CD4-positive, alpha-beta memory T cell (primary cell): ENCODE data around the gene NUP210. TPM values are rescaled to one million over a fixed set of nuclear protein-coding genes. Genes with fewer than 3 reads are reported as not detected.

Experiments used
- CTCF ChIA-PET: fragments of 350-600 bp; sonication (Branson Sonifier 250); formaldehyde crosslinking; loops from one replicate; lab custom pipeline; 2021; ENCODE audit warnings: inconsistent platforms; ENCODE audit not compliant: partially characterized antibody; lab: Charles Lee
- POLR2A ChIA-PET: fragments of 350-600 bp; sonication (Branson Sonifier 250); formaldehyde crosslinking; loops from one replicate; lab custom pipeline; 2021; ENCODE audit not compliant: partially characterized antibody; lab: Charles Lee
- DNase-seq, 5 donors: peaks; one replicate each; pipeline versions ENCODE4 v3.0.0 to v3.0.0-alpha.2; 2020 to 2022; ENCODE audit warnings: mixed read lengths in 1 of 5
- H3K27ac ChIP-seq: one replicate; pipeline ENCODE4 v1.7.0; 2013; ENCODE audit warnings: low read depth, low read length
- H3K27me3 ChIP-seq: 2 replicates; pipeline ENCODE4 v1.7.0; 2013; ENCODE audit warnings: mild to moderate bottlenecking, low read length, moderate library complexity; ENCODE audit not compliant: insufficient read depth
- H3K36me3 ChIP-seq: 2 replicates; pipeline ENCODE4 v1.7.0; 2013; ENCODE audit warnings: mild to moderate bottlenecking, low read length, moderate library complexity; ENCODE audit not compliant: insufficient read depth
- H3K4me1 ChIP-seq: 2 replicates; pipeline ENCODE4 v1.7.0; 2013; ENCODE audit warnings: mild to moderate bottlenecking, low read length, moderate library complexity; ENCODE audit not compliant: insufficient read depth
- H3K4me3 ChIP-seq, 2 donors: one replicate each; pipeline ENCODE4 v1.7.0; 2013; ENCODE audit warnings: low read length in 2 of 2, mild to moderate bottlenecking in 1 of 2
- H3K9me3 ChIP-seq, 2 donors: one replicate each; pipeline ENCODE4 v1.7.0; 2013; ENCODE audit warnings: low read length in 2 of 2, control low read depth in 1 of 2; ENCODE audit not compliant: control insufficient read depth in 1 of 2
- H3K27ac Mint-ChIP-seq, 7 donors: one replicate each; pipeline ENCODE4 v1.8.0; 2020 to 2021; ENCODE audit warnings: mixed read lengths in 7 of 7, mild to moderate bottlenecking in 6 of 7, inconsistent platforms in 3 of 7, moderate library complexity in 3 of 7
- H3K27me3 Mint-ChIP-seq, 2 donors: one replicate each; pipeline ENCODE4 v1.8.0; 2020 to 2021; ENCODE audit warnings: mixed read lengths in 2 of 2
- H3K36me3 Mint-ChIP-seq, 2 donors: one replicate each; pipeline ENCODE4 v1.8.0; 2020 to 2021; ENCODE audit warnings: mixed read lengths in 2 of 2, inconsistent platforms in 1 of 2, mild to moderate bottlenecking in 1 of 2
- H3K4me1 Mint-ChIP-seq, 4 donors: one replicate each; pipeline ENCODE4 v1.8.0; 2020 to 2021; ENCODE audit warnings: mixed read lengths in 4 of 4, mild to moderate bottlenecking in 1 of 4
- H3K4me3 Mint-ChIP-seq, 8 donors: one replicate each; pipeline ENCODE4 v1.8.0; 2020 to 2021; ENCODE audit warnings: mixed read lengths in 8 of 8, mild to moderate bottlenecking in 7 of 8, moderate library complexity in 6 of 8, inconsistent platforms in 3 of 8
- H3K9me3 Mint-ChIP-seq, 8 donors: one replicate each; pipeline ENCODE4 v1.8.0; 2020 to 2021; ENCODE audit warnings: mixed read lengths in 8 of 8, mild to moderate bottlenecking in 5 of 8, inconsistent platforms in 3 of 8, moderate library complexity in 1 of 8
- intact Hi-C: fragments of 100-400 bp; cut with micrococcal nuclease; formaldehyde crosslinking; loops from one replicate; pipeline ENCODE4 v1.15.1; 2023
- polyA plus RNA-seq, 2 donors: library from polyadenylated mRNA; unstranded; fragments of 300-500 nt; fragmentation: Illumina TruSeq; gene quantifications; one replicate each; pipeline ENCODE4 v1.2.3, GENCODE V29; 2021
- total RNA-seq, 2 experiments: library from RNA; stranded (reverse); gene quantifications; one replicate each; pipeline ENCODE4 v1.2.3, GENCODE V29; 2021

Gene NUP210
- total and polyA plus RNA-seq, 4 experiments from 2014 or later: 20.5 to 149 (median 110) TPM

DNA sequence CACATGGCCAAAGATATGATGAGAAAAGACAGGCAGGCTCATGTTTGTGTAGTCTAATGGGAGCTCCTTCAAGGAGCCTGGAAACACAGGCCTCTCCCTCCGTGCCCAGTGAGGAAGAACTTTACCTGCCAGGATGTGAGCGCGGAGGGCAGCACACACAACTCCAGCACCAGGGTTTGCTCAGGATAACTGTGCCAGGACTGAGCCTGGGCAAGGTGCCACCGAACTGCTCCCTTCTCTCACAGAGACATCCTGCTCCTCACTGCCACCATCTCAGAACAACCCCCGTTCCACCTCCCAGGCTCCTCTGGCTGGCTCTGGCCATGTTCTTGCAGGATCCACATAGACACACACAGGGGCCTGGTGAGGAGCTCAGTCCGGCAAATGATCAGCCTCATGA lies 87.4 kb downstream of the NUP210 start:
- Histone ChIP-seq H3K27me3 (no peaks in the 10 kb centered on the region), H3K27ac (no peak overlapping the region), H3K9me3 (no peaks in the 10 kb centered on the region), H3K36me3 (peaks cover 98% of the 10 kb centered on the region), H3K4me3 (no peak overlapping the region), H3K4me1 (peaks cover 4% of the 10 kb centered on the region)
- intact Hi-C loops: no loop called here
- no peaks in the 10 kb centered on the region for H3K27me3 Mint-ChIP-seq
- no peak overlapping the region for H3K4me3 Mint-ChIP-seq
- no peak for DNase-seq
- CTCF ChIA-PET: interaction anchor here (0.6 to 3.0 kb wide), 6 partner anchors 11 to 241 kb away, joined by 4 to 15 read pairs (median 5); no protein-coding TSS in a partner anchor
- POLR2A ChIA-PET: no interaction called here
- peaks cover 60 to 86% of the 10 kb centered on the region in 2 donors for H3K36me3 Mint-ChIP-seq
- no peaks in the 10 kb centered on the region for H3K9me3 Mint-ChIP-seq
- peak overlapping the region in 4 of 7 donors; percentile 70 to 84 (median 77) for H3K27ac Mint-ChIP-seq
- H3K4me1 Mint-ChIP-seq: peaks cover 3 to 11% (median 6%) of the 10 kb centered on the region in 4 donors

DNA sequence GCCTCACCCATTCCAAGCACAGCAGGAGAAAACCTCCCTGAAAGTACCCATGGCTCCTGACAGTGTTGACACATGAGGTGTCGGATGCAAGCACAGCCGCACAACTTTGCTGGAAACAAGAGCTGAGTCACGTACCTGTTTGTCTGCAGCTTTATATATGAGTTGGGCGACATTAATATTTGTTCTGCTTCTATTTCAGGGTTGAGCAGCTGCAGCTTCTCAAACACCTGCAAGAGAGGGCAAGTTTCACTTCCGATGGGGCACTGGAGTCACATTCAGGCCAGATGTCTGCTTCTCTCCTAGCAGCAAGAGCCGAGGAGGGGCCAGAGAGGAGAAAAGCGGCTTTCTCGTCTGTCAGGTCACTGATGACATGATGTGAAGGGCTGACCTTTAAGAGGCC lies 88.0 kb downstream of the NUP210 start:
- H3K4me3 ChIP-seq: no peak overlapping the region
- H3K27ac Mint-ChIP-seq: peak overlapping the region in 6 of 7 donors; percentile 64 to 87 (median 81)
- CTCF ChIA-PET: interaction anchor here (0.6 to 3.0 kb wide), 7 partner anchors 11 to 240 kb away, joined by 3 to 15 read pairs (median 5); no protein-coding TSS in a partner anchor

DNA sequence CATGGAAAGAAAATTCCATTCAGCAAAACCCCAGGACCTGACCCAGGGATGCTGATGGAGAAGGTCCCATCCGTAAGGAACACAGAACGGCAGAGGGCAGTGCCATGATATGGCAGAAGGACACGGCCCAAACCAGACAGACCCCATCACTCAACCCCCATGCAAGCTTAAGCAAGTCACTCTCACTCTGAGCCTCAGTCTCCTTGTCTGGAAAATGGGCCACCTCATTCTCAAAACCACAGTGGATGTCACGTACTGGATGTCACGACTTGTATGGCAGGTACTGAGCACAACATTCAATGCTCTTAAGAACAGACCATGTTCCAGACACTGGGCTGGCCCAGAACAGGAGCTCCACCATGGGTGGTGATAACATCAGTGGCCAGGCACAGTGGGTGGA lies 90.4 kb downstream of the NUP210 start:
- H3K27me3 Mint-ChIP-seq: no peaks in the 10 kb centered on the region
- CTCF ChIA-PET: interaction anchor here (1.1 to 1.6 kb wide), 2 partner anchors 123 to 129 kb away, joined by 3 read pairs; no protein-coding TSS in a partner anchor

More for the DNA sequence above, 88.0 kb downstream of the NUP210 start:
- Histone ChIP-seq H3K36me3 (peaks cover 98% of the 10 kb centered on the region), H3K4me1 (peaks cover 4% of the 10 kb centered on the region), H3K27ac (no peak overlapping the region), H3K27me3 (no peaks in the 10 kb centered on the region), H3K9me3 (no peaks in the 10 kb centered on the region)
- intact Hi-C loops: no loop called here
- peaks cover 2 to 8% (median 4%) of the 10 kb centered on the region in 4 donors for H3K4me1 Mint-ChIP-seq
- peak in 1 of 5 donors; percentile 7 for DNase-seq
- no peaks in the 10 kb centered on the region for H3K9me3 Mint-ChIP-seq
- no peaks in the 10 kb centered on the region for H3K27me3 Mint-ChIP-seq
- POLR2A ChIA-PET: no interaction called here
- H3K36me3 Mint-ChIP-seq: peaks cover 57 to 87% of the 10 kb centered on the region in 2 donors
- no peak overlapping the region for H3K4me3 Mint-ChIP-seq

DNA sequence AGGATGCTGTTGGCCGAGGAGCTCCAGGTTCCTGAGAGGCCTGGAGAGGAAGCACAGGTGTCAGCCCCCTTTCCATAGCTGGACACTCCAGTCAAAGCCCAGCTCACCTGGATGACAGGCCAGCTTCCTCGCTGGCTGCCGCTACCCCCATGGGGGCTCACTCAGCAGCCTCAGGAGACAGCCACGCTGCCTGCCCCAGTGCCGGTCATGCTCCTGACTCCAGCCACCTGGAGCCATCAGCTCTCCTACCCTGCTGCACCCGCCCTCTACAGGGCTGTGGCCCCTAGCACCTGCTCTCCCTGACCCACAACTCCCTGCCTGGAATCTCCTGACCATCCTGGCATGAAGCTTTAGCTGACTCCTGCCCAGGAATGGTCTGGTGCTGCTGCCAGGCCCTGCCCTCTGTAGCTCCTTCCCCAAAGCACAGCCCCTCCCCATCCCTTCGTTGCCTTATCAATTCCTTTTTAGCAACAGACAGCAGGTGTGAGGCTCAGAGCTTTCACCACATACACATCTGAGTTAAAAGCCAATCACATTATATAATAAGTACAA lies 94.2 kb downstream of the NUP210 start:
- H3K27ac Mint-ChIP-seq: peak overlapping the region in 3 of 7 donors; percentile 35 to 68 (median 57)
- Histone ChIP-seq H3K4me3 (no peak overlapping the region), H3K36me3 (peaks cover 99% of the 10 kb centered on the region), H3K27ac (no peak overlapping the region), H3K27me3 (no peaks in the 10 kb centered on the region), H3K9me3 (no peaks in the 10 kb centered on the region), H3K4me1 (no peaks in the 10 kb centered on the region)
- no peaks in the 10 kb centered on the region for H3K9me3 Mint-ChIP-seq
- intact Hi-C loops: no loop called here
- no peaks in the 10 kb centered on the region for H3K27me3 Mint-ChIP-seq
- CTCF ChIA-PET: interaction anchor here (1.7 kb wide), 1 partner anchor 21 kb away, joined by 5 read pairs; no protein-coding TSS in a partner anchor
- peaks cover 47 to 87% of the 10 kb centered on the region in 2 donors for H3K36me3 Mint-ChIP-seq
- no peak overlapping the region for H3K4me3 Mint-ChIP-seq
- H3K4me1 Mint-ChIP-seq: no peaks in the 10 kb centered on the region
- POLR2A ChIA-PET: interaction anchor here (1.1 to 1.8 kb wide), 2 partner anchors 20 to 126 kb away, joined by 3 to 6 read pairs; no protein-coding TSS in a partner anchor
- DNase-seq: no peak

More for the DNA sequence above, 90.4 kb downstream of the NUP210 start:
- intact Hi-C loops: no loop called here
- peak overlapping the region in 1 of 7 donors; percentile 23 for H3K27ac Mint-ChIP-seq
- H3K9me3 Mint-ChIP-seq: no peaks in the 10 kb centered on the region
- H3K27me3 ChIP-seq: no peaks in the 10 kb centered on the region
- no peak overlapping the region for H3K4me3 ChIP-seq
- peaks cover 60 to 92% of the 10 kb centered on the region in 2 donors for H3K36me3 Mint-ChIP-seq
- DNase-seq: no peak
- POLR2A ChIA-PET: interaction anchor here (0.8 kb wide), 1 partner anchor 150 kb away, joined by 3 read pairs; no protein-coding TSS in a partner anchor
- no peaks in the 10 kb centered on the region for H3K4me1 ChIP-seq
- H3K36me3 ChIP-seq: peaks cover 98% of the 10 kb centered on the region
- peaks cover 0 to 7% (median 2%) of the 10 kb centered on the region in 4 donors for H3K4me1 Mint-ChIP-seq
- H3K27ac ChIP-seq: no peak overlapping the region
- no peaks in the 10 kb centered on the region for H3K9me3 ChIP-seq
- no peak overlapping the region for H3K4me3 Mint-ChIP-seq

DNA sequence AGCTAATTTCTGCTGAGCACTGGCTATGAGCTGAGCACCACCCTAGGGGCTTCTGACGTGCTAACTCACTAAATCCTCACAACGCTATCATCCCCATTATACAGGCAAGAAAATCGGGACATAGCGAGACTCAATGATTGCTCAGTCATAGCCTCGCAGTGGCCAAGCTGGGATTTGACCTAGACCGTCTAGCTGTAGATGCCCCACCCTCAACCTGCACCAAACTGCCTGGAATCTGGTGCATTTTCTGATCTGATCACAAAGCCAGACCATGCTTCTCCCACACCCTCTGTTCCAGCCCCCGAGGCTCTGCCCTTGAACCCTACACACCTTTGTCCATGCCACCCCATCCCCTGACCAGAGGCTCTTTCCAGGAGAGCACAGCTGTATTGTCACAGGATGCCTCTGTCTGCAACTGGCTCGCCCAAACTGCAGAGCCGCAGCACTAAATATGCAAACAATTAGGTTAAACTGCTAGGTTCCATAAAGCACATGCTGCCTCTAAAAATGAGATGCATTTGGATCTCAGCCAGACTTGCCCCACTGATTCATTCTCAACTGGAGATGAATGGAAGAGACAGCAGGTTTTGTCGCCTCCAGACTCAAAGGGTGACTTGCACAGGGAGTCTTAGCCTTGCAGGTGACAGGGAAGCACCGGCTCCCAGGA lies 95.2 kb downstream of the NUP210 start:
- peak overlapping the region in 5 of 7 donors; percentile 22 to 87 (median 64) for H3K27ac Mint-ChIP-seq

DNA sequence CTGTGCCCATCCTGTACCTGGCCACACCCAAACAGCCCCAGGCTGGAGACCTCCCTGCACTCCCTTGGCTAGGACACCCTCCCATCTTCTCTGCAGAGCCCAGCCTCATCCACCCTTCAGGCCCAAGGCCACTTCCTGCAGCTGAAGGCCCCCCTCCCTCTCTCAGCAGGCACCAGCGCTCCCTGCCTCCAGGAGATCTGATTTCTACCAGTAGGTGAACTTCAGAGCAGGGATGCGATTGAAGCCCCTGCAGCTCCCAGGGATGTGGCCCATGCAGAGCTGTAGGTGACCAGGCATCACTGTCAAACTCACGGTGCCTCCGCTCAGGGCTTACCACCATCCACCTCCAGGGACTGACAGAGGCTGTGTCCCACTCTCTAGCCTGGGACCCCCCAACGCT lies 96.3 kb downstream of the NUP210 start:
- Mint-ChIP-seq H3K9me3 (peaks cover 0 to 2% (median 0%) of the 10 kb centered on the region in 8 donors), H3K27ac (peak overlapping the region in 3 of 7 donors; percentile 24 to 81 (median 31)), H3K4me3 (no peak overlapping the region), H3K4me1 (no peaks in the 10 kb centered on the region), H3K27me3 (no peaks in the 10 kb centered on the region), H3K36me3 (peaks cover 43 to 85% of the 10 kb centered on the region in 2 donors)
- no peaks in the 10 kb centered on the region for H3K9me3 ChIP-seq
- no peaks in the 10 kb centered on the region for H3K4me1 ChIP-seq
- no peak overlapping the region for H3K4me3 ChIP-seq
- no peak overlapping the region for H3K27ac ChIP-seq
- H3K27me3 ChIP-seq: no peaks in the 10 kb centered on the region
- intact Hi-C loops: no loop called here
- DNase-seq: no peak
- CTCF ChIA-PET: interaction anchor here (1.0 kb wide), 1 partner anchor 23 kb away, joined by 3 read pairs; no protein-coding TSS in a partner anchor
- POLR2A ChIA-PET: no interaction called here
- peaks cover 95% of the 10 kb centered on the region for H3K36me3 ChIP-seq

More for the DNA sequence above, 95.2 kb downstream of the NUP210 start:
- Mint-ChIP-seq H3K36me3 (peaks cover 44 to 83% of the 10 kb centered on the region in 2 donors), H3K4me1 (no peaks in the 10 kb centered on the region), H3K27me3 (no peaks in the 10 kb centered on the region), H3K4me3 (peak overlapping the region in 1 of 8 donors; percentile 20), H3K9me3 (peaks cover 0 to 2% (median 0%) of the 10 kb centered on the region in 8 donors)
- POLR2A ChIA-PET: interaction anchor here (0.7 to 1.8 kb wide), 3 partner anchors 19 to 127 kb away, joined by 3 to 6 read pairs (median 3); no protein-coding TSS in a partner anchor
- Histone ChIP-seq H3K9me3 (no peaks in the 10 kb centered on the region), H3K27me3 (no peaks in the 10 kb centered on the region), H3K27ac (no peak overlapping the region), H3K4me3 (no peak overlapping the region), H3K36me3 (peaks cover 95% of the 10 kb centered on the region), H3K4me1 (no peaks in the 10 kb centered on the region)
- CTCF ChIA-PET: interaction anchor here (0.7 kb wide), 1 partner anchor 233 kb away, joined by 3 read pairs; no protein-coding TSS in a partner anchor
- no peak for DNase-seq
- intact Hi-C loops: no loop called here

DNA sequence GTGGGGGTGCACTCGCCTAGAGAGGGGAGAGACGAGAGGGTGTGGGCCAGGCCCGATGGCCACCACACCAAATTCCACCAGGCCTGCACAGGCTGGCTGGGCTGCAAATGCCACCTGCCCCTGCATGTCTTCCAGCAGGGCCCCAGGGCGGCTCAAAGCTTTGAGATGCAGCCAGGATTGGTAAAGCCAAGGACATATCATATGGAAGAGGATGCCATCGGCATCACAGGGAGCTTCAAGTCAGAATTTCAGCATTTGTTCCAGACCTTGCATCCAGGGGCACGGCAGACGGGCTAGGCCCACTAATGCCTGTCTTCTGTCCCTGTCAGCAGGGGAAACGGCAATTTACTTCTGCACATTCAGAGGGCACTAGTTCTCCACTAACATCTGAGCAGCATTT lies 97.8 kb downstream of the NUP210 start:
- Histone ChIP-seq H3K4me1 (no peaks in the 10 kb centered on the region), H3K4me3 (no peak overlapping the region), H3K27me3 (no peaks in the 10 kb centered on the region), H3K36me3 (peaks cover 95% of the 10 kb centered on the region), H3K27ac (no peak overlapping the region), H3K9me3 (no peaks in the 10 kb centered on the region)
- intact Hi-C loops: no loop called here
- H3K4me3 Mint-ChIP-seq: no peak overlapping the region
- no peak for DNase-seq
- H3K27ac Mint-ChIP-seq: peak overlapping the region in 4 of 7 donors; percentile 19 to 72 (median 31)
- H3K27me3 Mint-ChIP-seq: no peaks in the 10 kb centered on the region
- H3K9me3 Mint-ChIP-seq: peaks cover 0 to 2% (median 0%) of the 10 kb centered on the region in 8 donors
- ChIA-PET CTCF (no interaction called here), POLR2A (no interaction called here)
- H3K4me1 Mint-ChIP-seq: no peaks in the 10 kb centered on the region
- peaks cover 49 to 85% of the 10 kb centered on the region in 2 donors for H3K36me3 Mint-ChIP-seq
